B cell (primary cell): Measurements from ENCODE around the gene CRY2. TPM values are rescaled to one million over a fixed set of nuclear protein-coding genes. Genes with fewer than 3 reads are reported as not detected.

Experiments used
- ATAC-seq: fragments of 200-7000 bp; cut with Tn5 transposase; one replicate; pipeline ENCODE4 v1.10.0; 2021; ENCODE audit warnings: low read depth, mild to moderate bottlenecking, moderate number of reproducible peaks, moderate library complexity
- CTCF ChIA-PET: fragments of 350-600 bp; sonication (Branson Sonifier 250); formaldehyde crosslinking; loops from one replicate; lab custom pipeline; 2021; ENCODE audit warnings: antibody characterized with exemption, inconsistent platforms; lab: Charles Lee
- POLR2A ChIA-PET: fragments of 350-600 bp; sonication (Branson Sonifier 250); formaldehyde crosslinking; loops from one replicate; lab custom pipeline; 2021; ENCODE audit warnings: antibody characterized with exemption; lab: Charles Lee
- DNase-seq: peaks from one replicate; pipeline ENCODE4 v3.0.0; 2013
- H2AFZ ChIP-seq: 2 replicates; pipeline ENCODE4 v1.6.1; 2012; ENCODE audit warnings: mild to moderate bottlenecking, low read depth, low read length; ENCODE audit not compliant: insufficient read depth, poor library complexity, severe bottlenecking
- H3K27ac ChIP-seq, 2 donors: 1 replicate in 1 of 2; 2 replicates in 1 of 2; pipeline ENCODE4 v1.5.1; 2012 to 2013; ENCODE audit warnings: low read length in 2 of 2, mild to moderate bottlenecking in 2 of 2, moderate library complexity in 1 of 2
- H3K27me3 ChIP-seq, 4 experiments: fragments of 200-600 bp in 1 of 4; sonication (generic) in 1 of 4; replicated peaks in 1 of 4; 1 replicate in 2 of 4; 2 replicates in 2 of 4; pipeline versions ENCODE4 v1.6.1 to v1.7.0; 2013 to 2016; ENCODE audit warnings: low read length in 3 of 4, mild to moderate bottlenecking in 2 of 4, mixed read lengths in 1 of 4, moderate library complexity in 1 of 4; ENCODE audit not compliant: insufficient read depth in 4 of 4, control insufficient read depth in 3 of 4; ENCODE audit errors: control extremely low read depth in 1 of 4
- H3K36me3 ChIP-seq, 2 experiments: replicated peaks in 1 of 2; 1 replicate in 1 of 2; 2 replicates in 1 of 2; pipeline versions ENCODE4 v1.6.1 to v1.7.1; 2013; ENCODE audit warnings: low read length in 1 of 2; ENCODE audit not compliant: insufficient read depth in 2 of 2, control insufficient read depth in 1 of 2; ENCODE audit errors: control extremely low read depth in 1 of 2, extremely low read depth in 1 of 2
- H3K4me1 ChIP-seq, 2 donors: fragments of 200-600 bp in 1 of 2; sonication (generic) in 1 of 2; 1 replicate in 1 of 2; 2 replicates in 1 of 2; pipeline versions ENCODE4 v1.5.1 to v1.6.1; 2013 to 2017; ENCODE audit warnings: low read length in 2 of 2; ENCODE audit not compliant: control insufficient read depth in 2 of 2, insufficient read depth in 2 of 2
- H3K4me2 ChIP-seq: replicated peaks from 2 replicates; pipeline ENCODE3; 2012; ENCODE audit warnings: mild to moderate bottlenecking, low read depth, low read length; ENCODE audit not compliant: poor library complexity, severe bottlenecking
- H3K4me3 ChIP-seq, 5 experiments: fragments of 200-600 bp in 1 of 5; sonication (generic) in 1 of 5; 1 replicate in 3 of 5; 2 replicates in 2 of 5; pipeline versions ENCODE4 v1.5.1 to v1.7.0; 2011 to 2016; ENCODE audit warnings: low read length in 4 of 5, mild to moderate bottlenecking in 4 of 5, low read depth in 2 of 5, control low read depth in 1 of 5, moderate library complexity in 1 of 5; ENCODE audit not compliant: insufficient read depth in 1 of 5; ENCODE audit errors: control extremely low read depth in 1 of 5, extremely low read depth in 1 of 5
- H3K79me2 ChIP-seq: fragments of 200-600 bp; sonication (generic); one replicate; pipeline ENCODE4 v1.6.0; 2016; ENCODE audit warnings: low read length; ENCODE audit not compliant: control insufficient read depth, insufficient read depth
- H3K9ac ChIP-seq: fragments of 200-600 bp; sonication (generic); 2 replicates; pipeline ENCODE4 v1.6.1; 2017; ENCODE audit warnings: mild to moderate bottlenecking, low read length, moderate library complexity
- H3K9me3 ChIP-seq, 3 donors: one replicate each; pipeline versions ENCODE4 v1.6.1 to v1.7.1; 2013; ENCODE audit warnings: low read length in 2 of 3; ENCODE audit not compliant: control insufficient read depth in 2 of 3, insufficient read depth in 1 of 3; ENCODE audit errors: control extremely low read depth in 1 of 3
- H4K20me1 ChIP-seq: 2 replicates; pipeline ENCODE4 v1.6.0; 2012; ENCODE audit warnings: mild to moderate bottlenecking, low read length; ENCODE audit not compliant: insufficient read depth, control insufficient read depth, poor library complexity, severe bottlenecking
- H3K27ac Mint-ChIP-seq: one replicate; pipeline ENCODE4 v1.8.0; 2021; ENCODE audit warnings: mixed read lengths
- H3K27me3 Mint-ChIP-seq: one replicate; pipeline ENCODE4 v1.8.0; 2021; ENCODE audit warnings: mixed read lengths
- H3K4me1 Mint-ChIP-seq: one replicate; pipeline ENCODE4 v1.8.0; 2021; ENCODE audit warnings: mixed read lengths
- H3K4me3 Mint-ChIP-seq: one replicate; pipeline ENCODE4 v1.8.0; 2021; ENCODE audit warnings: mixed read lengths
- H3K9me3 Mint-ChIP-seq: one replicate; pipeline ENCODE4 v1.8.0; 2022; ENCODE audit warnings: mixed read lengths; ENCODE audit not compliant: insufficient read depth
- CTCF ChIP-seq: fragments of 200-600 bp; IDR thresholded peaks from one replicate; pipeline ENCODE4 v1.8.0; 2022; ENCODE audit warnings: antibody characterized with exemption, mild to moderate bottlenecking
- EZH2 ChIP-seq: IDR thresholded peaks from 2 replicates; pipeline ENCODE4 v1.6.1; 2012; ENCODE audit warnings: borderline replicate concordance, low read depth, mild to moderate bottlenecking, moderate library complexity, low read length; ENCODE audit not compliant: insufficient read depth, poor library complexity, severe bottlenecking
- WGBS: methylation state at CpG from one replicate; pipeline ENCODE4 v1.1.5; 2013; ENCODE audit warnings: missing lambda C conversion rate; ENCODE audit not compliant: insufficient coverage; 5-methylcytosine and 5-hydroxymethylcytosine counted together
- intact Hi-C: fragments of 100-400 bp; cut with micrococcal nuclease; formaldehyde crosslinking; loops from one replicate; pipeline ENCODE4 v1.10.0; 2022
- polyA plus RNA-seq: library from polyadenylated mRNA; depleted of rRNA; stranded (reverse); fragments of >200 nt; gene quantifications from 2 replicates; pipeline ENCODE4 v1.2.3, GENCODE V29; 2012
- total RNA-seq, 2 donors: library from RNA; stranded (reverse); fragments of 120-200 nt in 1 of 2; gene quantifications; 1 replicate in 1 of 2; 2 replicates in 1 of 2; pipeline versions ENCODE4 v1.2.3 to v1.2.4, GENCODE V29; 2013 to 2022

The CRY2 gene
- total and polyA plus RNA-seq, 2 donors (not counting 1 experiment from before 2014, with no cell fraction given) = 20.4 to 65.1 TPM

GRCh38 chr11:45906096-45906682, 58.9 kb downstream of the CRY2 start:
- no peak for ATAC-seq
- no peaks in the 10 kb centered on the region for H3K79me2 ChIP-seq
- H3K4me2 ChIP-seq = no peak overlapping the region
- TF ChIP-seq EZH2 (no peak), CTCF (no peak)
- ChIA-PET POLR2A (interaction anchor here (1.0 kb wide), 1 partner anchor 10 kb away, joined by 5 read pairs; no protein-coding TSS in a partner anchor), CTCF (interaction anchor here (1.0 kb wide), 1 partner anchor 100 kb away, joined by 3 read pairs; no protein-coding TSS in a partner anchor)
- intact Hi-C loops = no loop called here
- 64% methylated on average over 19 of the region's 19 CpGs for WGBS
- no peak for DNase-seq
- H3K9ac ChIP-seq = no peak overlapping the region
- H3K4me1 ChIP-seq = peaks cover 0 to 13% of the 10 kb centered on the region in 2 donors
- no peak overlapping the region for H2AFZ ChIP-seq
- H3K36me3 ChIP-seq = peaks cover 0 to 20% of the 10 kb centered on the region in 2 experiments
- no peak overlapping the region for H3K4me3 ChIP-seq
- Mint-ChIP-seq H3K27ac (no peak overlapping the region), H3K4me1 (peaks cover 13% of the 10 kb centered on the region), H3K9me3 (no peaks in the 10 kb centered on the region), H3K27me3 (no peaks in the 10 kb centered on the region), H3K4me3 (no peak overlapping the region)
- no peaks in the 10 kb centered on the region for H3K9me3 ChIP-seq
- peaks cover 20% of the 10 kb centered on the region for H4K20me1 ChIP-seq
- no peaks in the 10 kb centered on the region for H3K27me3 ChIP-seq
- H3K27ac ChIP-seq = no peak overlapping the region

- H3K36me3 ChIP-seq = peaks cover 0 to 25% of the 10 kb centered on the region in 2 experiments
- no peaks in the 10 kb centered on the region for H3K27me3 ChIP-seq
- ChIA-PET POLR2A (interaction anchor here (1.0 kb wide), 1 partner anchor 16 kb away, joined by 3 read pairs; no protein-coding TSS in a partner anchor), CTCF (interaction anchor here (0.7 to 1.0 kb wide), 2 partner anchors 34 to 99 kb away, joined by 3 read pairs; no protein-coding TSS in a partner anchor)
- Mint-ChIP-seq H3K4me3 (no peak within 1 kb of the TSS), H3K27ac (peak within 1 kb of the TSS; percentile 33), H3K4me1 (peaks cover 13% of the 10 kb centered on the region), H3K27me3 (no peaks in the 10 kb centered on the region), H3K9me3 (no peaks in the 10 kb centered on the region)
- no peak within 1 kb of the TSS for H3K4me3 ChIP-seq
- H3K4me2 ChIP-seq = no peak within 1 kb of the TSS
- intact Hi-C loops = no loop called here
- WGBS = 82% methylated on average over 18 of the region's 18 CpGs
- DNase-seq (no peak), ATAC-seq (no peak)
- H4K20me1 ChIP-seq = peaks cover 24% of the 10 kb centered on the region
- H3K27ac ChIP-seq = no peak within 1 kb of the TSS
- no peaks in the 10 kb centered on the region for H3K9me3 ChIP-seq
- TF ChIP-seq CTCF (no peak), EZH2 (no peak)
- H3K9ac ChIP-seq = no peak within 1 kb of the TSS
- no peaks in the 10 kb centered on the region for H3K79me2 ChIP-seq
- peaks cover 0 to 13% of the 10 kb centered on the region in 2 donors for H3K4me1 ChIP-seq
- no peak within 1 kb of the TSS for H2AFZ ChIP-seq
Measured at GRCh38 chr11:45906965-45907611, 59.8 kb downstream of the CRY2 start, which contains the start of gene FREY1. Gene FREY1 (minus strand): TSS chr11:45907271. CDS start chr11:45907245, 26 bp downstream.
